ENCODE measurements around the gene MRPL20. TPM values are rescaled to one million over a fixed set of nuclear protein-coding genes. Genes with fewer than 3 reads are reported as not detected.
"Not testable (repeated sequence)": the region's sequence is repeated elsewhere in the genome, so short reads cannot be mapped to it uniquely, and the experiment has no call there.

The MRPL20 gene
- total RNA-seq, result 100 to 1,000 TPM; 181 to 182 TPM

DNA sequence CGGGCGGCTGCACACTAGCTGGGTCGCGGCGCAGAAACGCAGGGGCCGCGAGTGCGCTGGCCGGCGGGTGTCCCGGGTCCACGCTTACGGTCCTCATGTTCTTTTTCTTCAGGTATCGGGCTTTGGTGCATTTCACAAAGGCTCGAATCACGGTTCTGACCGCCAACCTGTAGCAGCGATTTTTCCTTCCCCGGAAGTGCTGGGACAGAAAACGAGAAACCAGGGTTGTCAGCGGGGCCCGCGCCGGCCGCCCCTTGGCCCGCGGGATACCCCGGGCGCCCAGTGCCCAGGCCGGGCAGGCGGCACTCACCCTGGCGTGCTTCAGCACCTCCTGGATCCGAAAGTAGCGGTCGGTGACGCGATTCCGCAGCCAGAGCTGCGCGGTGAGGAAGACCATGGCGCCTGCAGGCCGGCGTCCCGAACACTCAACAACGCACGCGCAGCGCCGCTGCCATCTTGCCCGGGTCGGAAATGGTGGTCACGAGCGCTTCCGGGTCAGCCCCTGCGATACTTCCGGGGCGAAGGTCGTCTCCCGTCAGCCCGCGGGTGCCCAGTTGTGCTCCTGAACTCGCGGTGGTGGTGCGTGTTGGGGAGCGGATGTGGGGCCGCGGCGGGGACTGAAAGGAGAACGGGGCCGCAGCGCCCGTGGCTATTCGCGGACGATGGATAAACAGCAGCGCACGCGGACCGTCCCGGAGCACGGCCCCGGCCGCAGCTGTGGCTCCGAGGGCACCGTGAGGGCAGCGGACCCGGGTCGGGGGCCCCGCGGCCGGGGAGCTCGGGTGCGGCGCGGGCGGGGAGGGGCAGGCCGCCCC lies at the start of gene MRPL20:
Gene MRPL20 (minus strand): TSS at position 473 of the 815 bp plus-strand sequence. CDS start 76 bp downstream, at position 397.
- Mint-ChIP-seq H3K4me1 (peaks cover 40% of the 10 kb centered on the region), H3K27me3 (no peaks in the 10 kb centered on the region), H3K27ac (peak within 1 kb of the TSS; percentile 92), H3K9me3 (no peaks in the 10 kb centered on the region), H3K4me3 (peak within 1 kb of the TSS; percentile 95), H3K36me3 (peaks cover 53% of the 10 kb centered on the region)
- peak; percentile 97 for DNase-seq

DNA sequence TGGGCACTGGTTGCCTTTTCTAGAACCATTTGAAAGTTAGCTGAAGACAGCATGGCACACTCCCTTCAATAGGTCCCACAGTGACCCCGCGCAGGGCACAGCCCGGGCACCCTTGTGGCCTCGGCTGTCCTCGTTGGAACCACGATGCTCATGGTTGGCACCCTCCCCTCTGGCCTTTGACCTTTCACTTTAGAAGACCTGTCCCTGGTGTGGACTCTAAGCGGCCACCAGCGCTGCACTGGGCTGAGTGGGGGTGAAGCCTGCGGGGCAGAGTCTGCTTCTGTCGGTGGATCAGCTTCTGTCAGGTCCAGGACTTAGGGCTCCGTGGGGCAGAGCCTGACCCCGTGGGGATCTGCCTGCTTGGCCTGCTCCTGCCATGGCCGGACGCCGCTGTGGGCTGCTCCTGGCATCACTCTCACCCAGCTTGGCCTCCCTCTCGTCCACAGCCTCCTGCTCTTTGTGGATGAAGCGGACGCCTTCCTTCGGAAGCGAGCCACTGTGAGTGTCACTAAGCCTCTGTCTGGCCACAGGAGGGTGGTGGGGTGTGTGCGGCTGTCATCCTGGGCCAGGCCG lies 49.7 kb upstream of the MRPL20 start:
- H3K4me1 Mint-ChIP-seq, H3K9me3 Mint-ChIP-seq, DNase-seq, H3K36me3 Mint-ChIP-seq, H3K27ac Mint-ChIP-seq, H3K4me3 Mint-ChIP-seq: not testable (repeated sequence)
- H3K27me3 Mint-ChIP-seq, result peaks cover 13% of the 10 kb centered on the region

DNA sequence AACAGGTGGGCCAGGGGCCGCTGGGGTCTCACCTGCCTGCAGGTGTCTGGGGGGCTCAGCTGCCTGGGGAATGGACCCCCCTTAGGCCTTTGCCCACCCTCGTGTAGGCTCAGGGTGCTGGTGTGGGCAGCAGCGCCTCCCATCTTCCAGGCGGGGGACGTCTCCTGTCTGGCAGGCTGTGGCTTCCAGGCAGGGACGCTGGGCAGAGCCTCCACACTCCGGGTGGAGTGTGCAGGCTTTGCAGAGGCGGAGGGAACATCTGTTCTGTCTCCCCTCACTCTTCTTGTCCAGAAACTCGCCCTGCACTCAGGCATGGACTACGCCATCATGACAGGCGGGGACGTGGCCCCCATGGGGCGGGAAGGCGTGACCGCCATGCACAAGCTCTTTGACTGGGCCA lies 48.8 kb upstream of the MRPL20 start:
- H3K4me1 Mint-ChIP-seq, H3K4me3 Mint-ChIP-seq, H3K36me3 Mint-ChIP-seq, H3K27ac Mint-ChIP-seq, DNase-seq, H3K9me3 Mint-ChIP-seq, H3K27me3 Mint-ChIP-seq: not testable (repeated sequence)

DNA sequence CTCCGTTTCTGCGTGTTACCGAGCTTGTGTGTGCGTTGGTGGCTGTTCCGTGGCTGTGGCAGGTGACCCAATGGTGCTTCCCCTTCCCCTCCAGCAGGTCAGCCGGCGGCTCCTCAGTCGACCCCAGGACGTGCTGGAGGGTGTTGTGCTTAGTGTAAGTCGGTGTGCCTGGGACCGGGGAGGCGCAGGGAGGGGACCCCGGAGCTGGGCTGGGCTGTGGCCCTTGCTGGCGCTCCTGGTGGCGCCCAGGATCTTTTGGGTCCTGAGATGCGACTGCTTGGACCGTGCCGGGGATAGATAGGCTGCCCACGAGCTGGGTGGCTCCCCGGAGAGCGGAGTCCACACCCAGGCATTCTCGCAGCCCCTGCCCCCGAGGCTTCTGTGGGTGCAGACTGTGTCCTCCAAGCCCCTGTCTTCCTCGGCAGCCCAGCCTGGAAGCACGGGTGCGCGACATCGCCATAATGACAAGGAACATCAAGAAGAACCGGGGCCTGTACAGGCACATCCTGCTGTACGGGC lies 48.3 kb upstream of the MRPL20 start:
- Mint-ChIP-seq H3K9me3 (no peaks in the 10 kb centered on the region), H3K4me1 (no peaks in the 10 kb centered on the region), H3K27ac (no peak overlapping the region), H3K27me3 (peaks cover 4% of the 10 kb centered on the region), H3K36me3 (no peaks in the 10 kb centered on the region), H3K4me3 (no peak overlapping the region)
- DNase-seq, result no peak

DNA sequence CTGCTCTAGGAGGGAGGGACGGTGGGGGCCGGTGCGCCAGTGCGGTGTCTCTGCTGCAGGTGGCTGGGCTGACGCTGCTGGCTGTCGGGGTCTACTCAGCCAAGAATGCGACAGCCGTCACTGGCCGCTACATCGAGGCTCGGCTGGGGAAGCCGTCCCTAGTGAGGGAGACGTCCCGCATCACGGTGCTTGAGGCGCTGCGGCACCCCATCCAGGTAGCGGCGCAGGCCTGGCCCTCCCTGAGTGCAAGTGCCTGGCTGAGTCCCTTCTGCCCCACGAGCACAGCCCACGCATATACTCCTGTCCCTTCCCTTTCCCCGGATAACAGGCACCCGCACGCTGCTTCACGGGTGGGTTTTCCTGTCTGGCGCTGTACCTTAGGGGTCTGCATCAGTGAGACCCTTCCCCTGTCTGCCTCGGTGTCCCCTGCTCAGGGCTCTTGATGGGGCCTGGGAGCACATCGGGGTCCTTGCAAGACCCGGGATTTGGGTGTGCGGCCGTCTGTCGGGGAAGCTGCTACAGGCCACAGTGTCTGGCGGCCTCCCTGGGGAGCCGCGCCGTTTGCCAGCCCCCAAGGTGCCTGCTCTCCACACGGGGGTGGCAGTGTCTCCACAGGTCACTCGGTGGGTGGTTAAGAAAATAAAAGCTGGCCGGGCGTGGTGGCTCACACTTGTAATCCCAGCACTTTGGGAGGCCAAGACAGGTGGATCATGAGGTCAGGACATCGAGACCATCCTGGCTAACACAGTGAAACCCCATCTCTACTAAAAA lies 47.4 kb upstream of the MRPL20 start:
- H3K27ac Mint-ChIP-seq, H3K27me3 Mint-ChIP-seq, H3K4me1 Mint-ChIP-seq, DNase-seq, H3K36me3 Mint-ChIP-seq, H3K9me3 Mint-ChIP-seq, H3K4me3 Mint-ChIP-seq: not testable (repeated sequence)

DNA sequence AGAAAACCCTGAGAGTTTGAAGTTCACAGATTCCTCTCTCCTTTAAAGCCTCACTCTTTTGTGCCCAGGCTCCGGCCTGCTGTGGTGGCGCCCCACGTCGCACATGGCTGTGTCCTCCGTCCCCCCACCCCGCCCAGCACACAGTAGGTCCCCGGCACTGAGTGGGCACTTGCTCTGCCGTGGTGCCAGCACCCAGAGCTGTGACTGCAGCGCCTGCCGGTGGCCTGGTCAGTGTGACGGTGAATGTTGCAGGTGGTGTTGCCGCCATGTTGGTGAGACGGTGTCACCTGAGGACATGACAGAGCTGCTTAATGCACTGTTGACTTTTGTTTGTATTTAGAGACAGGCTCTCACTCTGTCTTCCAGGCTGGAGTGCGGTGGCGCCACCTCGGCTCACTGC lies 45.8 kb upstream of the MRPL20 start:
- Mint-ChIP-seq H3K27me3 (peaks cover 5% of the 10 kb centered on the region), H3K27ac (no peak overlapping the region), H3K9me3 (no peaks in the 10 kb centered on the region), H3K36me3 (no peaks in the 10 kb centered on the region), H3K4me3 (no peak overlapping the region), H3K4me1 (no peaks in the 10 kb centered on the region)
- DNase-seq, result no peak

DNA sequence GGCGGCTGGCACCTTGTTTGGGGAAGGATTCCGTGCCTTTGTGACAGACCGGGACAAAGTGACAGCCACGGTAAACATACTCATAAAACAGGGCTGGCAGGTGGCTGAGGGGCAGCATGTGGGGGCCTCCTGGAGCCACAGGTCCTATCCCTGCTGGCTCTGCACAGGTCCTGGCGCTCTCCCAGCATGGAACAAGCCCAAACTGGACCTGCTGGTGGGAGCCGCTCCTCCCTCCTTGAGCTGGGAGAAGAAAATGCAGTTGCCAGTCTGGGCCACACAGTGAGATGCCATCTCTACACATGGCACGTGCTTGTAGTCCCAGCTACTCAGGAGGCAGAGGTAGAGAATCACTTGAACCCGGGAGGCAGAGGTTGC lies 45.3 kb upstream of the MRPL20 start:
- H3K27me3 Mint-ChIP-seq, H3K4me1 Mint-ChIP-seq, H3K27ac Mint-ChIP-seq, H3K36me3 Mint-ChIP-seq, H3K4me3 Mint-ChIP-seq, H3K9me3 Mint-ChIP-seq, DNase-seq: not testable (repeated sequence)

DNA sequence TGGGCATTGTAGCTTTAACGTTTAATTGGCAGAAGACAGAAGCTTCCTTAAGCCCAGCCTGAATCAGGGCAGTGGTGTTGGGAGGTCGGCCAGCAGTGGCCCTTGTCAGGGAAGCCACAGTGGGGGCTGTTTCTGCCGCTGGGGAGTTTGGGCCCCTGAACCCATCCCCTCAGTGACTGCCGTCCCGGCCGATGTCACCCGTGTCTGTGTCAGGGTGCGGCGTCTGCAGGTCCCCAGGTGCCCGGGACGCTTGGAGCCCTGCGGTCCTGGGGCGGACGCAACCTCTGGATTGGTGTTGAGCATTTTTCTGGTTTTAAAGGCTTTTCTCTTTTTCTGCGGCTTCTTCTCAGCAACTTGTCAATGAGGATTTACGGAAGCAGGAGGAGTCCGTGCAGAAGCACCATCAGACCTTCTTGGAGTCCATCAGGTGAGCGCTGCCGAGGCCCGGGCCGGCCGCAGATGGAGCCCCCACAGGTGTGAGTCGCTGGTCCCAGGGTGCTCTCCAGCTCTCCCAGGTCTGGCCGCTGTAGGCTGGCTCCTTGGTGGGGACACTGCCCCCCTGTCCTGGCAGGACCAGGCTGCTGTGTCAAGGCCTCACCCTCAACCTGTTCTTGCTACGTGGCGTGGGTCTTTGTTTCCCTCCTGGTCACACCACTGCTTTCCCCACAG lies 44.7 kb upstream of the MRPL20 start:
- Mint-ChIP-seq H3K4me1 (no peaks in the 10 kb centered on the region), H3K27ac (no peak overlapping the region), H3K9me3 (no peaks in the 10 kb centered on the region), H3K36me3 (no peaks in the 10 kb centered on the region), H3K4me3 (no peak overlapping the region), H3K27me3 (peaks cover 5% of the 10 kb centered on the region)
- DNase-seq, result no peak

DNA sequence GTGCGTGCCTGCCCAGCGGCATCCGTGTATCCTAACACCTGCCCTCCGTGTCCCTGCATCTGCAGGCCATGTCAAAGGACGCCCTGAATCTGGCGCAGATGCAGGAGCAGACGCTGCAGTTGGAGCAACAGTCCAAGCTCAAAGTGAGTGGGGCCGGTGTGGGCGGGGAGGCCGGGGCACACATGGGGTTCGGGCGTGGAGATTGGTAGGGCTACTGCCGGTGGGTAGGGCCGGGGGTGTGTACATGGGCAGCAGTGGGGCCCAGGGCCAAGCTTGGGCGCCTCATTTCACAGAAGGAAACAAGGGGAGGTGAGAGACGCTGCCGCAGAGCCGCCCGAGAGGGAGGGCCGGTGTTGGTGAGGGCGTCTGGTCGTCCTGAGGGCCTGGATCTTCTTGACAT lies 43.5 kb upstream of the MRPL20 start:
- DNase-seq, H3K9me3 Mint-ChIP-seq, H3K27ac Mint-ChIP-seq, H3K4me1 Mint-ChIP-seq, H3K36me3 Mint-ChIP-seq, H3K4me3 Mint-ChIP-seq, H3K27me3 Mint-ChIP-seq: not testable (repeated sequence)

DNA sequence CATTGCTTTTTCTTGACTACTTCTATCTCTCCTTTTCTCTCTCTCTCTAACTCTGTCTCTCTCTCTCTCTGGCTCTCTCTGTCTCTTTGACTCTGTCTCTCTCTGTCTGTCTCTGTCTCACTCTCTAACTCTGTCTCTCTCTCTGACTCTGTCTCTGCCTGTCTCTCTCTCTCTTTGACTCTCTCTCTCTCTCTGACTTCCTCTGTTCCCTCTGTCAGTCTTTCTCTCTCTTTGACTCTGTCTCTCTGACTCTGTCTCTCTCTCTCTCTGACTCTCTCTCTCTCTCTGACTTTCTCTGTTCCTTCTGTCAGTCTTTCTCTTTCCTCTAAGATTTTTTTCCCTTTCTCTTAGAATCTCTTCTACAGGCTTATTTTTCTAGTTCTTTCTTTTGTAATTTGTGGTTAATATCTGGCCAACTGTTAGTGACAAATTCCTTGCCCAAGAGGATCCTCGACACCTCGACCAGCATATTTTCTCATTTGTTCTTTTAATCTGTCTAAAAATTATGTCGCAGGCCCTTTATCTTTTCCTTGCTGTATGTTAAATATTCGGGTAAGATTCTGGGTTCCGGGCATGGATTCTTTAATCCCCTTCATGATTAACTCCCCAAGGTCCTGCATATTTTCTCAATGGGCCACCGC lies 42.1 kb upstream of the MRPL20 start, which contains the start of gene ATAD3C:
Gene ATAD3C (plus strand): TSS at position 591 of the 641 bp plus-strand sequence. CDS start 995 bp downstream, outside the sequence.
- Mint-ChIP-seq H3K27me3 (peaks cover 5% of the 10 kb centered on the region), H3K9me3 (no peaks in the 10 kb centered on the region), H3K4me3 (no peak within 1 kb of the TSS), H3K4me1 (no peaks in the 10 kb centered on the region), H3K36me3 (no peaks in the 10 kb centered on the region), H3K27ac (no peak within 1 kb of the TSS)
- DNase-seq, result no peak

DNA sequence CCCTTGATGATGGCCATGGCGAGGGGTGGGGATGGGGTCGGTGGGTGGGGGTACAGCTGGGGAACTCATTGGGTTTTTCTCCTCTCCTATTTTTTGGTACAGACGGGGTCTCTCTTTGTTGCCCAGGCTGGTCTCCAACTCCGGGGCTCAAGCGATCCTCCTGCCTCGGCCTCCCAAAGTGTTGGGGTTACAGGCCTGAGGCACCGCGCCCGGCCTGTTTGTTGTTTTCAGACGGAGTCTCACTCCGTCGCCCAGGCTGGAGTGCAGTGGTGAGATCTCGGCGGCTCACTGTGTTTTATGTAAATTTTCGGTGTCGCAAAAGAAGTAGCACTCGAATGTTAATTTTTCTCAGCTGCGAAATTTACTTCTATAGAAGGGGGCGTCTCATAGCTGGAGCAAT lies 39.5 kb upstream of the MRPL20 start:
- H3K36me3 Mint-ChIP-seq, H3K4me1 Mint-ChIP-seq, H3K9me3 Mint-ChIP-seq, DNase-seq, H3K27me3 Mint-ChIP-seq, H3K4me3 Mint-ChIP-seq, H3K27ac Mint-ChIP-seq: not testable (repeated sequence)

DNA sequence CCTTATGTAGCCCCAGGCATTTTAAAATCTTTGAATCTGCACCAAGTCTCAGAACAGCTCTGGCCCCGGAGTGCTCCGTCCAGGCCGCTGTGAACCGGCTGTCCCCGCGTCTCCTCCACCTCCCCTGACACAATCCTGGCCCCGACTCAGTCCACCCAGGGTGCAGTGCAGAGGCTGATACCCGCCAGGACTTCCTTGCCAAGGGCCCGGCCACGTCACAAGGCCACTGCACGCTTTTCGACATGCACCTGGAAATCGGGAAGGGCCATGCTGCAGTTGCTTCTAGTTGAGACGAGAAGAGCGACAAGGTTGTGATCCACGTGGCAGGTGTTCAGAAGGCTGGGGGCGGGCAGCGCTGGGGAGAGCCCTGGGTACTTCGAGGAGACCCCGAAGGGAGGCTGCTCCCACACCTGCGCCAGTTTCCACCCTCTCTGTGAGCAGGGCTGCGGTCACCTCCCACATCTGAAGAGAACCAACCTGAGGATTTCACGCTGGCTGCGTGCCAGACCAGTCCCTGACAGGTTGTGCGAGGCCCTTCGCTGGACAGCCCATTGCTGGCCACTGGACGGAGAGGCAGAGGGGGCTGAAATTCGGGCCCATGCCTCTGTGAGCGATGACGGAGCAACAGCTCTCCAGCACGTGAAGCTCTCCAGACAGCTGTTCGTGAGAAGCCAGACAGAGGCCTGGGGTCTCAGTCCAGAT lies 35.1 kb upstream of the MRPL20 start:
- H3K36me3 Mint-ChIP-seq, result no peaks in the 10 kb centered on the region
- no peak overlapping the region for H3K27ac Mint-ChIP-seq
- H3K4me1 Mint-ChIP-seq, result no peaks in the 10 kb centered on the region
- no peak for DNase-seq
- H3K9me3 Mint-ChIP-seq, result no peaks in the 10 kb centered on the region
- peaks cover 12% of the 10 kb centered on the region for H3K27me3 Mint-ChIP-seq
- no peak overlapping the region for H3K4me3 Mint-ChIP-seq

DNA sequence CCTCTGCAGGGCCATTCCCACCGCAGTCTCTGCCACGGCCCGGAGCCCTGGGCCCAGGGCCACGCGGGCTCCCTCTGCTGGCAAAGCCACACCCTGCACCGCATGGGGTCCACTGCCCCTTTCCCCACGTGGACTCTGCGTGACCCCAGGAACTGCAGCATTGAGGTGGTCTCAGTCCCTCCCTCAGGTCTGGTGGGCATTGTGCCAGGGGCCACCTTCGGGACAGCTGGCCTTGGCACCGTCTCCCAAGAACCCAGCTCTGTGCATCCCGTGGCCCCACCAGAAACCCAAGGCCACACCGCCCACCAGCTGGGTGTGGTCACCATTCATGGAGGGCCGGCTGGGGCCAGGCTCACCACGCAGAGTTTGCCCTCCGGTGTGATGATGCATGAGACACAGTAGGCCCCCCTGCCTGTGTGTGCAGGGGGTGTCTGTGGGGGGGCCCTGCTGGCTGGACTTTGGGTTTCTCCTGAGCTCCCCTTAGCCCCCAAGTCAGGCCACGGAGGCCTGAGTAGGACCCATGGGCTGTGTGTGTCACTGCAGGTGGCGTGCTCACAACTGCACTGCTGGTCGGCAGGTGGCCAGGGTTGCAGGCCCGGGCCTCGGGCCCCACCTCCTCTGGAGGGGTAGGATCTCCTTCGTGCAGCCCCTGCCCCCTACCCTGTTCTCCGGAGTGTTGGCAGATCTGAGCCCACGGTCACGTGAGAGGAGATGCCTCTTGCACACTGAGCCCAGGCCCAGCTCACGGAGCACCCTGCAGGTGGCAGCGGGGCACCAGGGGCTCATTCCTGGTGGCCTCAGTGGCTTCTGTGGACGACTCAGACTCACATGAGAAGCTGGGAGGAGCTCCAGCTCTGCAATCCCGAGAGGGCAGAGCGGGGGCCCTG lies 34.2 kb upstream of the MRPL20 start:
- Mint-ChIP-seq H3K9me3 (no peaks in the 10 kb centered on the region), H3K27ac (no peak overlapping the region)

More for the DNA sequence above, 34.2 kb upstream of the MRPL20 start:
- Mint-ChIP-seq H3K27me3 (peaks cover 17% of the 10 kb centered on the region), H3K36me3 (no peaks in the 10 kb centered on the region), H3K4me1 (no peaks in the 10 kb centered on the region), H3K4me3 (no peak overlapping the region)
- DNase-seq, result peak; percentile 68
